PFSK-1 (cell line): ENCODE data around the gene AP3D1.

Experiments
- FOXP2 ChIP-seq: optimal IDR thresholded peaks from 2 replicates; pipeline ENCODE3; 2011; ENCODE audit warnings: borderline replicate concordance, control low read depth, inconsistent platforms; ENCODE audit not compliant: insufficient read depth; ENCODE audit errors: extremely low read length, extremely low read depth
- POLR2AphosphoS5 ChIP-seq: IDR thresholded peaks from 2 replicates; pipeline ENCODE4 v1.6.1; 2012; ENCODE audit warnings: low read depth, mild to moderate bottlenecking, control low read depth, low read length, moderate library complexity
- SIN3A ChIP-seq: IDR thresholded peaks from 2 replicates; pipeline ENCODE4 v1.6.1; 2012; ENCODE audit warnings: mild to moderate bottlenecking, low read length, moderate library complexity, borderline replicate concordance; ENCODE audit not compliant: insufficient read depth
- TAF1 ChIP-seq: IDR thresholded peaks from 2 replicates; pipeline ENCODE4 v1.6.1; 2012; ENCODE audit warnings: low read length, control low read depth, borderline replicate concordance; ENCODE audit not compliant: insufficient read depth
- TF ChIP-seq, protein P1 (sequence below), 2 experiments: IDR thresholded peaks; 2 replicates each; pipeline versions ENCODE4 v1.6.1 to v1.8.0; 2011 to 2012; ENCODE audit warnings: low read depth in 2 of 2, low read length in 2 of 2, control low read depth in 1 of 2, inconsistent platforms in 1 of 2, mild to moderate bottlenecking in 1 of 2, moderate library complexity in 1 of 2; ENCODE audit not compliant: insufficient read depth in 1 of 2

The AP3D1 gene

DNA sequence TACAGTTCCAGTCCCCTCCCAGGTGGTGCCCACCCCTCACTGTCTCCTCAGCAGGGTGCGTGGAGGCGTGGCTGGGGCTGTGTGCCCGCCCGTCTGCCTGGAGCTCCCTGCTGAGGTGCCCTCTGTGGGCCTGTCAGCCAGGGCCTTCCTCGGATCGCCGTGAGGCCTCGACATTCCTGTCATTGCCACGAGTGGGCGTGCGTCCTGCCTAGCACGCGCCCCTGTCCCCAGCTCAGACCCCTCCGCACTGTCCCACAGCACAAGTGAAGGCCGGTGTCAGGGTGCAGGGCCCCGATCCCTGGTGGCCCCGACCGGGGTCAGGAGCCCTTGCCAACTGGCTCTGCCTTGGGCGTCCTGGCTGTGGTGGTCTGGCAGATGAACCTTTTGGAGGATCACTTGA, 44.5 kb upstream of the AP3D1 start:
- no peak for TF ChIP-seq TAF1
- TF ChIP-seq SIN3A = no peak
- no peak for TF ChIP-seq FOXP2
- TF ChIP-seq, protein P1, sequence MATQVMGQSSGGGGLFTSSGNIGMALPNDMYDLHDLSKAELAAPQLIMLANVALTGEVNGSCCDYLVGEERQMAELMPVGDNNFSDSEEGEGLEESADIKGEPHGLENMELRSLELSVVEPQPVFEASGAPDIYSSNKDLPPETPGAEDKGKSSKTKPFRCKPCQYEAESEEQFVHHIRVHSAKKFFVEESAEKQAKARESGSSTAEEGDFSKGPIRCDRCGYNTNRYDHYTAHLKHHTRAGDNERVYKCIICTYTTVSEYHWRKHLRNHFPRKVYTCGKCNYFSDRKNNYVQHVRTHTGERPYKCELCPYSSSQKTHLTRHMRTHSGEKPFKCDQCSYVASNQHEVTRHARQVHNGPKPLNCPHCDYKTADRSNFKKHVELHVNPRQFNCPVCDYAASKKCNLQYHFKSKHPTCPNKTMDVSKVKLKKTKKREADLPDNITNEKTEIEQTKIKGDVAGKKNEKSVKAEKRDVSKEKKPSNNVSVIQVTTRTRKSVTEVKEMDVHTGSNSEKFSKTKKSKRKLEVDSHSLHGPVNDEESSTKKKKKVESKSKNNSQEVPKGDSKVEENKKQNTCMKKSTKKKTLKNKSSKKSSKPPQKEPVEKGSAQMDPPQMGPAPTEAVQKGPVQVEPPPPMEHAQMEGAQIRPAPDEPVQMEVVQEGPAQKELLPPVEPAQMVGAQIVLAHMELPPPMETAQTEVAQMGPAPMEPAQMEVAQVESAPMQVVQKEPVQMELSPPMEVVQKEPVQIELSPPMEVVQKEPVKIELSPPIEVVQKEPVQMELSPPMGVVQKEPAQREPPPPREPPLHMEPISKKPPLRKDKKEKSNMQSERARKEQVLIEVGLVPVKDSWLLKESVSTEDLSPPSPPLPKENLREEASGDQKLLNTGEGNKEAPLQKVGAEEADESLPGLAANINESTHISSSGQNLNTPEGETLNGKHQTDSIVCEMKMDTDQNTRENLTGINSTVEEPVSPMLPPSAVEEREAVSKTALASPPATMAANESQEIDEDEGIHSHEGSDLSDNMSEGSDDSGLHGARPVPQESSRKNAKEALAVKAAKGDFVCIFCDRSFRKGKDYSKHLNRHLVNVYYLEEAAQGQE (IDR thresholded peaks at IDR 0.05; ENCODE audit: insufficient read depth in 1 of 2, low read depth in 2 of 2, low read length in 2 of 2) = no peak
- TF ChIP-seq POLR2AphosphoS5 = no peak

DNA sequence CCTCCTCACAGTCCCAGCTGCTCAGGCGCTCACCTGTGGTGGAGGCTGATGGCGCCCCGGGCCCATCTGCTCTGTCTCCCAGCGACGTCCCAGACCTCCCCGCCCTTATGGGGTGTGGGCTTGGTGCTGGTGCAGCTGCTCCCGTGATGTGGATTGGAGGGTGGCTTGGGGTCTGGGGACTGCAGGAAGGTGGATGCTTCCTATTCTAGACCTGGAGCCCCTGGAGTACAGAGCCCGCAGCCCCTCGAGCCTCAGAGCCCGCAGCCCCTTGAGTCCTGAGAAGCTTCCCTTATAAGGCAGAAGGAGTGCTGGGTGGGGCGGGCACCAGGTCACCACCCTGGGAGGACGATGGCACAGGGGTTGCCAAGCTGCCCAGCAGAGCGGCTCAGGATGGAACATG, 44.0 kb upstream of the AP3D1 start:
- TF ChIP-seq FOXP2 (no peak), TAF1 (no peak), POLR2AphosphoS5 (no peak), SIN3A (no peak)
- TF ChIP-seq, protein P1 (IDR thresholded peaks at IDR 0.05; ENCODE audit: insufficient read depth in 1 of 2, low read depth in 2 of 2, low read length in 2 of 2) = no peak

DNA sequence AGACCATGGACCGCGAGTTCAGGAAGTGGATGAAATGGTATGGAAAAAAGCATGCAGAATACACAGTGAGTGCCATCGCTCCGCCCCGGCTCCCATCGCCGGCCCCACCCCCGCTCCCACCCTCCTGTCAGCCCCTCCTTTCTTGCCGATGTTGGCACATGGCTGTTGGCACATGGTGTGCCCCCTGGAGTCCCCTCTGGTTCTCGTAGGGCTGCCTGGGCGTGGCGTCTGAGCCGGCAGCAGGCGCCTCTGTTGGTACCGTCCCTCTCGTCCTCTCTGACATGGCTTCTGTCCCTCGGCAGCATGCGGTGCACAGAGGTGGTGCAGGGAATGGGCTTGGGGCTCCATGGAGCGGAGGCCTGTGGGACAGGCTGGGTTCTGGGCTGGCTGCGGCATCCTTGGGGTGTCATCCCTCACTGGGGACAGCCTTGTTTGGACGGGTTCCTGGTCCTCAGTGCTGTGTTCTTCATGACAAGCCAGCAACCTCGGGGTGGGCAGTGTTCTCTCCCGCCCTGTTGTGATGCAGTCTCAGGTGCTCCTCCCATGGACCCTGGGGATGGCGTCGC, 43.2 kb upstream of the AP3D1 start:
- TF ChIP-seq TAF1 (no peak), POLR2AphosphoS5 (no peak), FOXP2 (no peak), SIN3A (no peak)
- TF ChIP-seq, protein P1 (IDR thresholded peaks at IDR 0.05; ENCODE audit: insufficient read depth in 1 of 2, low read depth in 2 of 2, low read length in 2 of 2) = no peak

DNA sequence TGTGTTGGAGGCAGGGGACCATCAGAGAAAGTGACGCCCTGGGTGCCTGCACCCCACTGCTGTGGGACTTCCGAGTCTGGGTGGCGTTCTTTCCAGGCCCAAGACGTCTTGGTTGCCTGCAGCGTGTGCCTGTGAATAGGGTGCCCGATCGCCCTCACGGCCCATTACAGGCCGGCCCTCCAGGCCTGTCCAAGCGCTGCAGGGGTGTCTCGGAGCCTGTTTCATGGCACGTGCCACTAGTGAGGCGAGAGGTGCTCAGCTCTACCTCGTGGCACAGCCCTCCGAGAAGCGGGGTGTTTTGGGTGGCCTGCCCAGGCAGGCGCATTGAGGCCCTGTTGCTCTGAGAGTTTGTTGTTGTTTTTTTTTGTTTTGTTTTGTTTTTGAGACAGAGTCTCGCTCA, 42.4 kb upstream of the AP3D1 start:
- TF ChIP-seq SIN3A = no peak
- no peak for TF ChIP-seq FOXP2
- TF ChIP-seq POLR2AphosphoS5 = no peak
- TF ChIP-seq, protein P1 (IDR thresholded peaks at IDR 0.05; ENCODE audit: insufficient read depth in 1 of 2, low read depth in 2 of 2, low read length in 2 of 2) = no peak
- TF ChIP-seq TAF1 = no peak

DNA sequence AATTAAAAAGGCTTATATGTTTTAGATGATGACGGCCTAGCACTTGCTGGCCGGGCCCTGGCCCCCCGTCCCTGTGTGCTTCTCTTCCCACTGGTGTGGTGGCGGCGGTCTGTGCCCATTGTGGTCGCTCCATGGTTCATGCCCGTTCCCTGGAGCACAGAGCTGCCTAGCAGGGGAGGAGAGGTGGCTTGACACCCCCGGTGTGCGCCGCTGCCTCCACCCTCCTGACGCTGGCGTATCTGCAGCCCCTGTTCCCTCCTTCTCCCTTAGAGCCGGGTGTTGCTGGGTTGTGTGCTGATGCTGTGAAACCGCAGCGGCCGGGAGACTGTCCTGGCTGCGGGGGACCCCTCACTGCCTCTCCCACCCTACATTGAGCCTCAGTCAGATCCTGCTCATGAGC, 41.5 kb upstream of the AP3D1 start:
- TF ChIP-seq FOXP2 = no peak
- TF ChIP-seq SIN3A = no peak
- TF ChIP-seq POLR2AphosphoS5 = no peak
- TF ChIP-seq TAF1 = no peak
- TF ChIP-seq, protein P1 (IDR thresholded peaks at IDR 0.05; ENCODE audit: insufficient read depth in 1 of 2, low read depth in 2 of 2, low read length in 2 of 2) = no peak
